SJSA1 (cell line): Measurements from ENCODE around the gene CYP26C1. TPM values are rescaled to one million over a fixed set of nuclear protein-coding genes. Genes with fewer than 3 reads are reported as not detected.

Source experiments
- DNase-seq, 2 experiments: peaks; one replicate each; pipeline ENCODE4 v3.0.0-alpha.2; 2015 to 2020; ENCODE audit warnings: low spot score in 2 of 2, low read depth in 1 of 2
- H3K27ac ChIP-seq: fragments of 250-450 bp; sonication (Bioruptor Pico); 2 replicates; pipeline ENCODE4 v1.5.1; 2020; ENCODE audit warnings: mild to moderate bottlenecking, moderate library complexity
- H3K27me3 ChIP-seq: fragments of 250-450 bp; sonication (Bioruptor Pico); replicated peaks from 2 replicates; pipeline ENCODE4 v1.5.1; 2020; ENCODE audit warnings: mild to moderate bottlenecking, moderate library complexity
- H3K36me3 ChIP-seq: fragments of 250-450 bp; sonication (Bioruptor Pico); 2 replicates; pipeline ENCODE4 v1.5.1; 2020; ENCODE audit warnings: mild to moderate bottlenecking
- H3K4me1 ChIP-seq: fragments of 250-450 bp; sonication (Bioruptor Pico); replicated peaks from 2 replicates; pipeline ENCODE4 v1.6.1; 2021; ENCODE audit warnings: mild to moderate bottlenecking
- H3K4me3 ChIP-seq: fragments of 250-450 bp; sonication (Bioruptor Pico); 2 replicates; pipeline ENCODE4 v1.5.1; 2020; ENCODE audit warnings: mild to moderate bottlenecking
- H3K9me3 ChIP-seq: fragments of 250-450 bp; sonication (Bioruptor Pico); replicated peaks from 2 replicates; pipeline ENCODE4 v1.5.1; 2020; ENCODE audit warnings: mild to moderate bottlenecking
- total RNA-seq: library from RNA; depleted of rRNA; stranded (reverse); fragments of >200 nt; shearing (Covaris generic); gene quantifications from 2 replicates; pipeline ENCODE4 v1.2.3, GENCODE V29; 2014

CYP26C1 gene
- total RNA-seq, 1 experiment from 2014 or later = not detected

DNA sequence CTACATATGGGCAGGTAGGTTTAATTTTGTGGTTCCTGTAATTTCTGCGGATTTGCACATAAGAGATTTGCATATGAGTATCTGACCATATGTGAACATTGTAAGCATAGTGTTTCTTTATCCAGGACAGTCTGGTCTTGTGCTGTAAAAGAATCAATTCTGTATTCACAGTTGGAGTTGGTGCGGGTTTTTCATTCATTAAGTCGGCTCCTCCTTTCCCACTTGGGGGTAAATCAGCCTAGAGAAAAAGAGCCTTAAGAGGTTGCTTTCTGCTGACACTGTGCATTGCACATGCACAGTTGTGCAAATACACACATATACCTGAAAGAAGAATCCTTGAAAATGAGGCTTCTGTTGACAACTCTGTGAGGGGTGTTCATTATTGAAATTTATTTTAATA is 6.1 kb upstream of the CYP26C1 start:
- no peaks in the 10 kb centered on the region for H3K36me3 ChIP-seq
- H3K4me1 ChIP-seq = peaks cover 55% of the 10 kb centered on the region
- no peaks in the 10 kb centered on the region for H3K27me3 ChIP-seq
- H3K4me3 ChIP-seq = no peak overlapping the region
- DNase-seq = no peak
- no peak overlapping the region for H3K27ac ChIP-seq
- H3K9me3 ChIP-seq = no peaks in the 10 kb centered on the region

- Histone ChIP-seq H3K27me3 (no peaks in the 10 kb centered on the region), H3K4me3 (no peak overlapping the region), H3K27ac (peak overlapping the region; percentile 37), H3K4me1 (peaks cover 34% of the 10 kb centered on the region), H3K9me3 (peaks cover 9% of the 10 kb centered on the region; the same call in 1 of the 2 replicates), H3K36me3 (peaks cover 6% of the 10 kb centered on the region; the same call in 1 of the 2 replicates)
- peak in 1 of 2 experiments; percentile 31 for DNase-seq
Observed at GRCh38 chr10:93058139-93058538, 2.5 kb upstream of the CYP26C1 start.

GRCh38 chr10:93060887-93061593 is 442 bp downstream of the CYP26C1 start:
- H3K27ac ChIP-seq = no peak overlapping the region

DNA sequence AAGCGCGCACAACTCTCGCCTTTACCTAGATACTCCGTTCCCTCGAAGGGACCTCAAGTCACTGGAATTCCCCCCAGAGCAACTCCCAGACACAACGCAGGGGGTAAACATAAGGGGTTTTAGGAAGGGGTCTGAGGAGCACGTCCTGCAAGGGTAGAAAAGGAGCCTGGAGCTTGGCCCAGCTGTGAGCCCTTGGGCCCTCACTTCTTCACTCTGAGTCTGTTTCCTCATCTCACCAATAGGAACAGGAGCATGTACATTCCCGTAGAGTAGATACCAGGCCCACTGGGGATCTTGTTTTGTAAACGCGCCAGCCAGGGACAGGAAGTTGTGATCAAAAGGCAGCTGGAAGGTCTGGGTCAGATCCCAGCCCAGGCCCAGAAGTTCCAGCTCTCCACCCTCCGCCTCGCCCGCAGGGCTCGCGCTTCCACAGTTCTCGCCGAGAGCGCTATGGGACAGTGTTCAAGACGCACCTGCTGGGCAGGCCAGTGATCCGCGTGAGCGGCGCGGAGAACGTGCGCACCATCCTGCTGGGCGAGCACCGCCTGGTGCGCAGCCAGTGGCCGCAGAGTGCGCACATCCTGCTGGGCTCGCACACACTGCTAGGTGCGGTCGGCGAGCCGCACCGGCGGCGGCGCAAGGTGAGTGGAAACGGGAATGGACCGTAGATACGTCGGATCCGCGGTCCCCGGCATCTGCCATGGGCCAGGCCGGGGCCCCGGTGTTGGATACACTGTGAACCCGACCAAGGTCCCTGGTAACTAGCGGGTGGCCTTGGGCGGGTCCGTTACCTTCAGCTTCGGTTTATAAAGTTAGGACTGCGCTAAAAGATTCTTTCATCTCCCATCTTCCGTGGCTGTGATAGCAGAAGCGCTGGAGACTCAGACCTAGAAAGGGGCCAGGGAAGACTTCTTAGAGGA is 1.3 kb downstream of the CYP26C1 start:
- no peak for DNase-seq
- H3K27ac ChIP-seq = no peak overlapping the region
- H3K36me3 ChIP-seq = peaks cover 6% of the 10 kb centered on the region; the same call in 1 of the 2 replicates
- no peak overlapping the region for H3K4me3 ChIP-seq
- peaks cover 14% of the 10 kb centered on the region for H3K27me3 ChIP-seq
- peaks cover 35% of the 10 kb centered on the region for H3K4me1 ChIP-seq
- peaks cover 9% of the 10 kb centered on the region; the same call in 1 of the 2 replicates for H3K9me3 ChIP-seq

More at GRCh38 chr10:93060887-93061593, 442 bp downstream of the CYP26C1 start:
- peaks cover 6% of the 10 kb centered on the region for H3K27me3 ChIP-seq
- H3K9me3 ChIP-seq = peaks cover 9% of the 10 kb centered on the region; the same call in 1 of the 2 replicates
- no peak overlapping the region for H3K4me3 ChIP-seq
- peaks cover 6% of the 10 kb centered on the region; the same call in 1 of the 2 replicates for H3K36me3 ChIP-seq
- H3K4me1 ChIP-seq = peaks cover 34% of the 10 kb centered on the region
- no peak for DNase-seq

GRCh38 chr10:93062514-93063143 is 2.0 kb downstream of the CYP26C1 start:
- H3K4me3 ChIP-seq = no peak overlapping the region
- peaks cover 22% of the 10 kb centered on the region for H3K27me3 ChIP-seq
- H3K36me3 ChIP-seq = peaks cover 6% of the 10 kb centered on the region; the same call in 1 of the 2 replicates
- H3K9me3 ChIP-seq = peaks cover 9% of the 10 kb centered on the region; the same call in 1 of the 2 replicates
- DNase-seq = no peak
- H3K4me1 ChIP-seq = peaks cover 32% of the 10 kb centered on the region
- no peak overlapping the region for H3K27ac ChIP-seq

DNA sequence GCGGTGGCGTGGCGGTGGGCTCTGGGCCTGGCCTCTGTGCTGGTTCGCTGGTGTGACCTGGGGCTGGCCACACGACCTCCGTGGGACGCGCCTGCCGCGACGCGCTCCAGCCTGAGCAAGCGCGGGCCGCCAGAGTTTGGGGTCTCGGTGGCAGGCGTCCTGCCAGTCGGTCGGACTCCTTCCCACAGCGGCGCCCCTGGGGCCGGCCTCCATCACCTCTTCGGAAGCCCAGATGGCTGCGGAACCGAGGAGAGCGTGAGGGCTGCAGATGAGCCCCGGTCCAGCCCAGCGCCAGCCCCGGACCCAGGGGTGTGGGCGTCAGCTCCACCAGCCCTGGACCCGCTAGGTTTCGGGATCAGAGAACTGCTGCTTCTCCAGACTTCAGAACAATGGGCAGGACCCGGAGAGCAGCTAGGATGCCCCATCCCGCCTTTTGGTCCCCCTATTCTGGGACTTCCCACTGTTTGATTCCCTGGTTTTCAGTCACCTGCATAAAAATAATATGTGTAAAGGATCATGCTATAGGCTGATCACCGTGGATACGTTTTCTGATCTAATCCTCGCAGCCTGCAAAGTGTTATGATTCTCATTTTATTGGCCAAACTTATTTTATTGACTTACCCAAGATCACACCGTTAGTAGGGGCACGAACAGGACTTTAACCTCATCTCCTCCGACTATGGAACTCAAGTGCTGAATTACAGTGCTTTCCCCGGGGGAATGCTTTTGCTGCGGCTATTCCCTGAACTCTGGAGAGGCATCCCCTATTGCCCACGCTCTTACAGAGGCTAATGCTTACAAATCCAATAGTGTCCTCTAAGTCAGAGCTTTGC is 2.8 kb downstream of the CYP26C1 start:
- Histone ChIP-seq H3K4me3 (no peak overlapping the region), H3K9me3 (peaks cover 9% of the 10 kb centered on the region; the same call in 1 of the 2 replicates), H3K36me3 (peaks cover 6% of the 10 kb centered on the region; the same call in 1 of the 2 replicates), H3K27ac (no peak overlapping the region), H3K27me3 (peaks cover 28% of the 10 kb centered on the region), H3K4me1 (peaks cover 31% of the 10 kb centered on the region)
- DNase-seq = no peak

DNA sequence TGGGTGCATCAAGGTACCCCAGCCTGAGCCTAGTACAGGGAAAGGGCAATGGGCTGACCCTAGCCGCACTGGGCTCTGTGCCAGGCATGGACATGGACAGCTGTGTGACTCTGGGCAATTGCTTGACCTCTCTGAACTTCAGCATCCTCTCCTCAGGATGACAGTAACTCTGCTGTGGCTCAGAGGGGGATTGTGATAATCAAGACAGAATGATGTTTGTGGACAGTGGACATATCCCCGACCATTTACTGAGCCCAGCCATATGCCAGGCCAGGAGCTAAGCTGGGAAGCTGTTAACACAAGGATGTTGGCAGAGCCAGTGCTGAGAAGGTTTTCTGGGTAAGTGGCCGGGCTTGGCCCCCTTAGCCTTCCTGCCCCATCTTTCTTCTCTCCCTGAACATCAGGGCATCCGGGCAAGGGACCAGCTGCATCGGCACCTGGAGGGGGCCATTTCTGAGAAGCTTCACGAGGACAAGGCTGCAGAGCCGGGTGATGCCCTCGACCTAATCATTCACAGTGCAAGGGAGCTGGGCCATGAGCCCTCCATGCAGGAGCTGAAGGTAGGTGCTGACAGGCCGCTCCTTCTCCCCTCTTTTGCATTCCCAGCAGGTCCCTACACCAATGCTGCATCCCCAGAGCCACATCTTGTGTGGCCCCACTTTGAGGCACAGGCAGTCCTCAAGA is 3.5 kb downstream of the CYP26C1 start:
- peaks cover 28% of the 10 kb centered on the region for H3K27me3 ChIP-seq
- no peak for DNase-seq
- peaks cover 6% of the 10 kb centered on the region; the same call in 1 of the 2 replicates for H3K36me3 ChIP-seq
- H3K4me1 ChIP-seq = peaks cover 31% of the 10 kb centered on the region
- H3K27ac ChIP-seq = no peak overlapping the region
- peaks cover 9% of the 10 kb centered on the region; the same call in 1 of the 2 replicates for H3K9me3 ChIP-seq
- H3K4me3 ChIP-seq = no peak overlapping the region

GRCh38 chr10:93064874-93065660 is 4.5 kb downstream of the CYP26C1 start:
- Histone ChIP-seq H3K27ac (no peak overlapping the region), H3K4me1 (peaks cover 27% of the 10 kb centered on the region), H3K27me3 (peaks cover 28% of the 10 kb centered on the region), H3K9me3 (peaks cover 9% of the 10 kb centered on the region; the same call in 1 of the 2 replicates), H3K36me3 (peaks cover 6% of the 10 kb centered on the region; the same call in 1 of the 2 replicates), H3K4me3 (no peak overlapping the region)
- DNase-seq = no peak

DNA sequence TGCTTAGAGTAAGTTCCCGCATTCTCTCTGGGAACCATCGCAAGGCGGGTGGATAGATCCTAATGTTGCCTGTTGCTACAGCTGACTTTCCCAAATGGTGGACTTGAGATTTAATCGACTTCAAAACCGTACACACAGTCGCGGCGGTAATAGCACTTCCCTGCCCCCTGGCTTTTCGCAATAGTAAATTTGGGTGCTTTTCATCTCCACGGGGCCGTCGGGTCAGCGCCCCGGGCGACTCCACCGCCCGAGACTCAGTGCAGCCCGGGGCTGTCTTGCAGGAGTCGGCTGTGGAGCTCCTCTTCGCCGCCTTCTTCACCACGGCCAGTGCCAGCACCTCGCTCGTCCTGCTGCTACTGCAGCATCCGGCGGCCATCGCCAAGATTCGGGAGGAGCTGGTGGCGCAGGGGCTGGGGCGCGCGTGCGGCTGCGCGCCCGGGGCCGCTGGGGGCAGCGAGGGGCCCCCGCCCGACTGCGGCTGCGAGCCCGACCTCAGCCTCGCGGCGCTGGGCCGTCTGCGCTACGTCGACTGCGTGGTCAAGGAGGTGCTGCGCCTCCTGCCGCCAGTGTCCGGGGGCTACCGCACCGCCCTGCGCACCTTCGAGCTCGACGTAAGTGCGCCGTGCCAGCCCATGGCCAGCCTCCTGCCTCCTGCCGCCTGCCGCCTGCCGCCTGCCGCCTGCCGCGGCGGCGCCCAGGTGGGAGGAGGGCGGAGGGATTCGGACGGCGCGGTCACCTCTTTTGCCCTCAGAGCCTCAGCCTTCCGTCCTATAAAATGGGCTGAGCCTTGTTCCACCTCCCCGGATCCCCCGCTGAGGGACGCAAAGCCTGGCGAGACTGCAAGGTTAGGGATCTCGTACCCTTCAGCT is 5.3 kb downstream of the CYP26C1 start:
- H3K4me1 ChIP-seq = peaks cover 27% of the 10 kb centered on the region
- H3K36me3 ChIP-seq = peaks cover 6% of the 10 kb centered on the region; the same call in 1 of the 2 replicates
- peak in 1 of 2 experiments; percentile 56 for DNase-seq
- no peak overlapping the region for H3K27ac ChIP-seq
- peaks cover 9% of the 10 kb centered on the region; the same call in 1 of the 2 replicates for H3K9me3 ChIP-seq
- peak overlapping the region; percentile 31 for H3K4me3 ChIP-seq
- H3K27me3 ChIP-seq = peaks cover 28% of the 10 kb centered on the region

GRCh38 chr10:93066544-93066913 is 5.9 kb downstream of the CYP26C1 start:
- peaks cover 6% of the 10 kb centered on the region; the same call in 1 of the 2 replicates for H3K36me3 ChIP-seq
- no peak for DNase-seq
- peaks cover 27% of the 10 kb centered on the region for H3K4me1 ChIP-seq
- H3K27ac ChIP-seq = no peak overlapping the region
- peaks cover 28% of the 10 kb centered on the region for H3K27me3 ChIP-seq
- H3K4me3 ChIP-seq = no peak overlapping the region
- H3K9me3 ChIP-seq = peaks cover 9% of the 10 kb centered on the region; the same call in 1 of the 2 replicates
